ENCODE measurements around the gene LRRTM1. TPM values are rescaled to one million over a fixed set of nuclear protein-coding genes. Genes with fewer than 3 reads are reported as not detected.
A peak's percentile ranks its signal among the peaks of the same experiment; 100 is the strongest.

Gene LRRTM1, protein sequence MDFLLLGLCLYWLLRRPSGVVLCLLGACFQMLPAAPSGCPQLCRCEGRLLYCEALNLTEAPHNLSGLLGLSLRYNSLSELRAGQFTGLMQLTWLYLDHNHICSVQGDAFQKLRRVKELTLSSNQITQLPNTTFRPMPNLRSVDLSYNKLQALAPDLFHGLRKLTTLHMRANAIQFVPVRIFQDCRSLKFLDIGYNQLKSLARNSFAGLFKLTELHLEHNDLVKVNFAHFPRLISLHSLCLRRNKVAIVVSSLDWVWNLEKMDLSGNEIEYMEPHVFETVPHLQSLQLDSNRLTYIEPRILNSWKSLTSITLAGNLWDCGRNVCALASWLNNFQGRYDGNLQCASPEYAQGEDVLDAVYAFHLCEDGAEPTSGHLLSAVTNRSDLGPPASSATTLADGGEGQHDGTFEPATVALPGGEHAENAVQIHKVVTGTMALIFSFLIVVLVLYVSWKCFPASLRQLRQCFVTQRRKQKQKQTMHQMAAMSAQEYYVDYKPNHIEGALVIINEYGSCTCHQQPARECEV
- polyA plus RNA-seq (2013) = not detected

DNA sequence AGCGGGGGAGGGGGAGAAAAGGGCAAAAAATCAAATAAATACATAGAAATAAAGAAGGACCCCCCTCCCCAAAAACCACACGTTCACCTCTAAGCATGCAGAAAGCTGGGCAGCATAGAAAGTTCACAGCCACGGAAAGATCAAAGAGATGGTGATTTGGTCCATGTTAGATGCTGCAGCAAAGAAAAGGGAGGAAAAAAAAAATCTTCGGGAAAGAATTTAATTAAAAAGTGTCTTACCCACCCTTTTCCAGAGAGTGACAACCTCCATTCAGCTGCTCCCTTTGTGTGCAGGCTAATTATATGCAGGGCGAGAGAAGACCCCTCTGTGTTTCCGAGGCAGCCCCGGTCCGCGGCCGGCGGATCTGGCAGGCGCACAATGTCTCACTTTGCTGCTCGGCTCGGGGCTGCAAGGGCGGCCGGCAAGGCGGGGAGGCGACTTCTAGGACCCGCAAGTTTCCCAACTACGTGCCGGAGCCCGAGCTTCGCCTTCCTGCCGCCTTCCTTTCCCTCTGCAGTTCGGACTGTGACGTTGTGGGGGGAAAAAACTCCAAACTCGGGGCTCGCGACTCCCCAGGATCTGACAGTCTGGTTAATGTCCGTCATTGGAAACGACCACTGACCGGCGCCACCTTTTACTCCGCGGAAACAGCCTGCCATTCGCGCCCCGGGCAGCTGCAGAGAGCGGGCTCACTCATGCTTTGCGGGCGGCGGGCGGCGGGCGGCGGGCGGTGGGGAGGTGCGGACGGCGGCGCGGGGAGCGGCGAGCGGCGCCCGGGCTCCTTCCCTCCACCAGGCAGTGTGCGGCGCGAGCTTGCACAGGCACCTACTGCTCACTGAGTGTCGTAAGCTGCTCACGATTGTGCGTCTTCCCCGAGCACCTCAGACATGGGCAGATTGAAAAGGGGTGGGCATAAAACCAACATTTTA lies at the start of gene LRRTM1:
LRRTM1 (minus strand) TSS at position 844 of the 929 bp plus-strand sequence. CDS start 933 bp downstream, outside the sequence.
- H3K4me3 ChIP-seq (ENCODE audit: control insufficient read depth in 1 of 7, extremely low read depth in 1 of 7, insufficient read depth in 4 of 7, low read depth in 2 of 7, low read length in 6 of 7) = peak within 1 kb of the TSS in 5 of 7 experiments; percentile 40 to 68 (median 57)
- WGBS (ENCODE audit: insufficient coverage) = 0% methylated on average over 27 of the region's 64 CpGs

DNA sequence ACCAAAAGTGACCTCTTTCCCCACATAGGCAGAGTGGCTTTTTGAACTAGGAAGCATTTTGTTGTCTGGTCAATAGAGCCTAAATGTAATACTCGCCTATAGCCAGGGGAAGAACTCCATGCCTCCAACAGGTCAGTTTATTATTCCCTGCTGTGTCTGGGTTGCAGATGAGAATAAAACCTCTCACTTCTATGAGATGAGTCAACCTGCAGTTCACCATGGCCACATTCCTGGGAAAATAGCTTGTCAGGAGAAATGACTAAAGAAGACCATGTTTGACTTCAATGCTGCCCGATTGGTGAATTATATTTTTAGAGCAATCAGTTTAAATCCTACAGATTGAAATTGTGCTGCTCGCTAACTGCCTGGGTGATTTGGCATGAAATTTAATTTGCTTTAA lies 46.7 kb upstream of the LRRTM1 start:
- no peak overlapping the region for H3K4me3 ChIP-seq (ENCODE audit: control insufficient read depth in 1 of 7, extremely low read depth in 1 of 7, insufficient read depth in 4 of 7, low read depth in 2 of 7, low read length in 6 of 7)
- no peaks in the 10 kb centered on the region for H3K9me3 ChIP-seq (ENCODE audit: control extremely low read depth in 1 of 5, control insufficient read depth in 4 of 5, insufficient read depth in 2 of 5, low read depth in 1 of 5, low read length in 4 of 5)
- no peaks in the 10 kb centered on the region for H3K4me1 ChIP-seq (ENCODE audit: control extremely low read depth in 1 of 4, control insufficient read depth in 4 of 4, insufficient read depth in 4 of 4, low read length in 3 of 4)
- H3K27me3 ChIP-seq (replicated peaks in 2 of 5; ENCODE audit: control insufficient read depth in 4 of 5, insufficient read depth in 5 of 5, low read length in 4 of 5) = no peaks in the 10 kb centered on the region
- 100% methylated on average over 2 of the region's 3 CpGs for WGBS (ENCODE audit: insufficient coverage)
- H3K27ac ChIP-seq (ENCODE audit: insufficient read depth in 1 of 2, low read depth in 1 of 2, low read length in 2 of 2, poor library complexity in 1 of 2, severe bottlenecking in 2 of 2) = no peak overlapping the region
- no peaks in the 10 kb centered on the region for H3K36me3 ChIP-seq (ENCODE audit: control insufficient read depth in 4 of 4, insufficient read depth in 4 of 4, low read length in 3 of 4)
- no peak for DNase-seq
- POLR2A ChIA-PET = no interaction called here
- CTCF ChIA-PET = no interaction called here

More for the DNA sequence above, at the start of gene LRRTM1:
- Histone ChIP-seq H3K4me1 (ENCODE audit: control extremely low read depth in 1 of 4, control insufficient read depth in 4 of 4, insufficient read depth in 4 of 4, low read length in 3 of 4) (peaks cover 0 to 25% (median 14%) of the 10 kb centered on the region in 4 experiments), H3K27me3 (replicated peaks in 2 of 5; ENCODE audit: control insufficient read depth in 4 of 5, insufficient read depth in 5 of 5, low read length in 4 of 5) (peaks cover 16 to 92% (median 41%) of the 10 kb centered on the region in 5 experiments), H3K9me3 (ENCODE audit: control extremely low read depth in 1 of 5, control insufficient read depth in 4 of 5, insufficient read depth in 2 of 5, low read depth in 1 of 5, low read length in 4 of 5) (peaks cover 0 to 3% (median 0%) of the 10 kb centered on the region in 5 experiments), H3K36me3 (ENCODE audit: control insufficient read depth in 4 of 4, insufficient read depth in 4 of 4, low read length in 3 of 4) (no peaks in the 10 kb centered on the region), H3K27ac (ENCODE audit: insufficient read depth in 1 of 2, low read depth in 1 of 2, low read length in 2 of 2, poor library complexity in 1 of 2, severe bottlenecking in 2 of 2) (no peak within 1 kb of the TSS)
- DNase-seq = peak; percentile 28 to 65 (median 53)
- ChIA-PET POLR2A (interaction anchor here (0.6 kb wide), 2 partner anchors 13 to 16 kb away, joined by 3 to 4 read pairs; no protein-coding TSS in a partner anchor), CTCF (no interaction called here)

DNA sequence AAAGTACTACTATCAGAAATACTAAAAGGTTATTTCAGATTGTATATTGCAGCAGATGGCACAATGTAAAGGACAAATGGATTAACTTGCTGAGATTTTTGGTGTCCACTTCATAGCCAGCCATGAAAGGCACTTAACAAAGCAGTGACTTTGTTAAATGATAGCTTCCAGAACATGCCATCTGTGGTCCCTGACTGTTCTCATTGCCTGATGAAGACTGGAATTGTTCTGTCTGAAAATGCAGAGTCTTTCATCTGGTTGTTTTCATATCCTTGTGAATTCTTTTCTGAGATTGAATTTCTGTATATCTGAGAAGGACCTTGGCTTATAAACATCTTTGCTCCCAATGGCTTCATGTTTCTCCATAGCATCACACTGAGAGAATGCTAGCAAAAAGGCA lies 44.4 kb upstream of the LRRTM1 start:
- Histone ChIP-seq H3K9me3 (ENCODE audit: control extremely low read depth in 1 of 5, control insufficient read depth in 4 of 5, insufficient read depth in 2 of 5, low read depth in 1 of 5, low read length in 4 of 5) (no peaks in the 10 kb centered on the region), H3K36me3 (ENCODE audit: control insufficient read depth in 4 of 4, insufficient read depth in 4 of 4, low read length in 3 of 4) (no peaks in the 10 kb centered on the region), H3K4me1 (ENCODE audit: control extremely low read depth in 1 of 4, control insufficient read depth in 4 of 4, insufficient read depth in 4 of 4, low read length in 3 of 4) (no peaks in the 10 kb centered on the region), H3K27ac (ENCODE audit: insufficient read depth in 1 of 2, low read depth in 1 of 2, low read length in 2 of 2, poor library complexity in 1 of 2, severe bottlenecking in 2 of 2) (no peak overlapping the region), H3K4me3 (ENCODE audit: control insufficient read depth in 1 of 7, extremely low read depth in 1 of 7, insufficient read depth in 4 of 7, low read depth in 2 of 7, low read length in 6 of 7) (no peak overlapping the region), H3K27me3 (replicated peaks in 2 of 5; ENCODE audit: control insufficient read depth in 4 of 5, insufficient read depth in 5 of 5, low read length in 4 of 5) (no peaks in the 10 kb centered on the region)
- CTCF ChIA-PET = no interaction called here
- POLR2A ChIA-PET = no interaction called here
- DNase-seq = no peak

- ChIA-PET CTCF (interaction anchor here (1.0 kb wide), 1 partner anchor 16 kb away, joined by 3 read pairs; no protein-coding TSS in a partner anchor), POLR2A (interaction anchor here (0.6 kb wide), 1 partner anchor 14 kb away, joined by 3 read pairs; no protein-coding TSS in a partner anchor)
- 100% methylated on average over 1 of the region's 1 CpG for WGBS (ENCODE audit: insufficient coverage)
- H3K27me3 ChIP-seq (replicated peaks in 2 of 5; ENCODE audit: control insufficient read depth in 4 of 5, insufficient read depth in 5 of 5, low read length in 4 of 5) = no peaks in the 10 kb centered on the region
- H3K36me3 ChIP-seq (ENCODE audit: control insufficient read depth in 4 of 4, insufficient read depth in 4 of 4, low read length in 3 of 4) = no peaks in the 10 kb centered on the region
- DNase-seq = no peak
- no peak overlapping the region for H3K4me3 ChIP-seq (ENCODE audit: control insufficient read depth in 1 of 7, extremely low read depth in 1 of 7, insufficient read depth in 4 of 7, low read depth in 2 of 7, low read length in 6 of 7)
- H3K9me3 ChIP-seq (ENCODE audit: control extremely low read depth in 1 of 5, control insufficient read depth in 4 of 5, insufficient read depth in 2 of 5, low read depth in 1 of 5, low read length in 4 of 5) = no peaks in the 10 kb centered on the region
- H3K4me1 ChIP-seq (ENCODE audit: control extremely low read depth in 1 of 4, control insufficient read depth in 4 of 4, insufficient read depth in 4 of 4, low read length in 3 of 4) = no peaks in the 10 kb centered on the region
- H3K27ac ChIP-seq (ENCODE audit: insufficient read depth in 1 of 2, low read depth in 1 of 2, low read length in 2 of 2, poor library complexity in 1 of 2, severe bottlenecking in 2 of 2) = no peak overlapping the region
Measured at GRCh38 chr2:80348078-80348477, 43.5 kb upstream of the LRRTM1 start.

GRCh38 chr2:80340022-80340421 lies 35.5 kb upstream of the LRRTM1 start:
- Histone ChIP-seq H3K4me1 (ENCODE audit: control extremely low read depth in 1 of 4, control insufficient read depth in 4 of 4, insufficient read depth in 4 of 4, low read length in 3 of 4) (no peaks in the 10 kb centered on the region), H3K9me3 (ENCODE audit: control extremely low read depth in 1 of 5, control insufficient read depth in 4 of 5, insufficient read depth in 2 of 5, low read depth in 1 of 5, low read length in 4 of 5) (peaks cover 0 to 2% (median 0%) of the 10 kb centered on the region in 5 experiments), H3K27me3 (replicated peaks in 2 of 5; ENCODE audit: control insufficient read depth in 4 of 5, insufficient read depth in 5 of 5, low read length in 4 of 5) (no peaks in the 10 kb centered on the region), H3K36me3 (ENCODE audit: control insufficient read depth in 4 of 4, insufficient read depth in 4 of 4, low read length in 3 of 4) (no peaks in the 10 kb centered on the region), H3K4me3 (ENCODE audit: control insufficient read depth in 1 of 7, extremely low read depth in 1 of 7, insufficient read depth in 4 of 7, low read depth in 2 of 7, low read length in 6 of 7) (no peak overlapping the region), H3K27ac (ENCODE audit: insufficient read depth in 1 of 2, low read depth in 1 of 2, low read length in 2 of 2, poor library complexity in 1 of 2, severe bottlenecking in 2 of 2) (no peak overlapping the region)
- CTCF ChIA-PET = no interaction called here
- POLR2A ChIA-PET = no interaction called here
- no peak for DNase-seq
- 98% methylated on average over 3 of the region's 3 CpGs for WGBS (ENCODE audit: insufficient coverage)

DNA sequence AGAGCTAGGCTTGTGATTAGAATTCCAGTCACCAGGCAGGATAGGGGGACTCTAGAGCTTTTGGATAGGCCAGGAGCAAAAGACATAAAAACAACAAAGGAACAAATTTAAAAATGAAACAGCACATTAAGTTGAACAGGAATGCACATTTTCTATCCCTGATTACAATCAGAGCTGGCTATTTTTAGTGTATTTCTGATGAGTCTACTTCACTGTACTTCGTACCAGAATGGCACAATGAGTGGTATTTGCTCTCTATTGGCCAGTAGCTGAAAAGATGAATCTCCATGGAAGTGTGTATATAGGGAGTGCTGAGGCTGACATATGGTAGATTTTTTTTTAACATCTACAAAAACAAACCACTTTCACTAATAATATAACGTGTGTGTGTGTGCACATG lies 34.2 kb upstream of the LRRTM1 start:
- ChIA-PET CTCF (no interaction called here), POLR2A (no interaction called here)
- 100% methylated on average over 1 of the region's 2 CpGs for WGBS (ENCODE audit: insufficient coverage)
- H3K9me3 ChIP-seq (ENCODE audit: control extremely low read depth in 1 of 5, control insufficient read depth in 4 of 5, insufficient read depth in 2 of 5, low read depth in 1 of 5, low read length in 4 of 5) = peaks cover 0 to 2% (median 0%) of the 10 kb centered on the region in 5 experiments
- no peak for DNase-seq
- H3K4me1 ChIP-seq (ENCODE audit: control extremely low read depth in 1 of 4, control insufficient read depth in 4 of 4, insufficient read depth in 4 of 4, low read length in 3 of 4) = no peaks in the 10 kb centered on the region
- H3K4me3 ChIP-seq (ENCODE audit: control insufficient read depth in 1 of 7, extremely low read depth in 1 of 7, insufficient read depth in 4 of 7, low read depth in 2 of 7, low read length in 6 of 7) = no peak overlapping the region
- no peaks in the 10 kb centered on the region for H3K27me3 ChIP-seq (replicated peaks in 2 of 5; ENCODE audit: control insufficient read depth in 4 of 5, insufficient read depth in 5 of 5, low read length in 4 of 5)
- H3K27ac ChIP-seq (ENCODE audit: insufficient read depth in 1 of 2, low read depth in 1 of 2, low read length in 2 of 2, poor library complexity in 1 of 2, severe bottlenecking in 2 of 2) = no peak overlapping the region
- no peaks in the 10 kb centered on the region for H3K36me3 ChIP-seq (ENCODE audit: control insufficient read depth in 4 of 4, insufficient read depth in 4 of 4, low read length in 3 of 4)

All from common myeloid progenitor, CD34-positive (primary cell).